Type B pancreatic cell (in vitro differentiated cells): ENCODE measurements around the gene MAST4. TPM values are rescaled to one million over a fixed set of nuclear protein-coding genes. Genes with fewer than 3 reads are reported as not detected.

Experiments used
- DNase-seq: peaks from one replicate; pipeline ENCODE4 v3.0.0; 2021; ENCODE audit warnings: mixed read lengths; ENCODE audit not compliant: unreplicated experiment; ENCODE audit errors: extremely low spot score
- H3K27ac Mint-ChIP-seq: 2 replicates; pipeline ENCODE4 v1.8.0; 2021; ENCODE audit warnings: mild to moderate bottlenecking, mixed read lengths
- H3K27me3 Mint-ChIP-seq: 2 replicates; pipeline ENCODE4 v1.8.0; 2021; ENCODE audit warnings: mixed read lengths
- H3K36me3 Mint-ChIP-seq: 2 replicates; pipeline ENCODE4 v1.8.0; 2021; ENCODE audit warnings: mixed read lengths
- H3K4me1 Mint-ChIP-seq: one replicate; pipeline ENCODE4 v1.8.0; 2021; ENCODE audit warnings: mixed read lengths; ENCODE audit not compliant: unreplicated experiment
- H3K4me3 Mint-ChIP-seq: 2 replicates; pipeline ENCODE4 v1.8.0; 2021; ENCODE audit warnings: mild to moderate bottlenecking, mixed read lengths
- H3K9me3 Mint-ChIP-seq: 2 replicates; pipeline ENCODE4 v1.8.0; 2021; ENCODE audit warnings: mixed read lengths
- total RNA-seq: library from RNA; stranded (reverse); gene quantifications from 2 replicates; pipeline ENCODE4 v1.2.1, GENCODE V29; 2021; ENCODE audit warnings: low replicate concordance
- TF ChIP-seq, protein P1 (sequence below): fragments of 200-600 bp; sonication (generic); conservative IDR thresholded peaks from 2 replicates; pipeline ENCODE4 v1.5.0; 2021; ENCODE audit warnings: antibody characterized with exemption, mild to moderate bottlenecking

Gene MAST4
- total RNA-seq, 1 donor from 2014 or later, result 23.0 TPM

GRCh38 chr5:66738136-66738535 lies 141.9 kb downstream of the MAST4 start:
- Mint-ChIP-seq H3K4me1 (peaks cover 10% of the 10 kb centered on the region), H3K27me3 (no peaks in the 10 kb centered on the region), H3K36me3 (no peaks in the 10 kb centered on the region), H3K9me3 (no peaks in the 10 kb centered on the region), H3K27ac (no peak overlapping the region), H3K4me3 (no peak overlapping the region)
- DNase-seq, result no peak
- TF ChIP-seq, protein P1, sequence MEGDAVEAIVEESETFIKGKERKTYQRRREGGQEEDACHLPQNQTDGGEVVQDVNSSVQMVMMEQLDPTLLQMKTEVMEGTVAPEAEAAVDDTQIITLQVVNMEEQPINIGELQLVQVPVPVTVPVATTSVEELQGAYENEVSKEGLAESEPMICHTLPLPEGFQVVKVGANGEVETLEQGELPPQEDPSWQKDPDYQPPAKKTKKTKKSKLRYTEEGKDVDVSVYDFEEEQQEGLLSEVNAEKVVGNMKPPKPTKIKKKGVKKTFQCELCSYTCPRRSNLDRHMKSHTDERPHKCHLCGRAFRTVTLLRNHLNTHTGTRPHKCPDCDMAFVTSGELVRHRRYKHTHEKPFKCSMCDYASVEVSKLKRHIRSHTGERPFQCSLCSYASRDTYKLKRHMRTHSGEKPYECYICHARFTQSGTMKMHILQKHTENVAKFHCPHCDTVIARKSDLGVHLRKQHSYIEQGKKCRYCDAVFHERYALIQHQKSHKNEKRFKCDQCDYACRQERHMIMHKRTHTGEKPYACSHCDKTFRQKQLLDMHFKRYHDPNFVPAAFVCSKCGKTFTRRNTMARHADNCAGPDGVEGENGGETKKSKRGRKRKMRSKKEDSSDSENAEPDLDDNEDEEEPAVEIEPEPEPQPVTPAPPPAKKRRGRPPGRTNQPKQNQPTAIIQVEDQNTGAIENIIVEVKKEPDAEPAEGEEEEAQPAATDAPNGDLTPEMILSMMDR, result no peak

DNA sequence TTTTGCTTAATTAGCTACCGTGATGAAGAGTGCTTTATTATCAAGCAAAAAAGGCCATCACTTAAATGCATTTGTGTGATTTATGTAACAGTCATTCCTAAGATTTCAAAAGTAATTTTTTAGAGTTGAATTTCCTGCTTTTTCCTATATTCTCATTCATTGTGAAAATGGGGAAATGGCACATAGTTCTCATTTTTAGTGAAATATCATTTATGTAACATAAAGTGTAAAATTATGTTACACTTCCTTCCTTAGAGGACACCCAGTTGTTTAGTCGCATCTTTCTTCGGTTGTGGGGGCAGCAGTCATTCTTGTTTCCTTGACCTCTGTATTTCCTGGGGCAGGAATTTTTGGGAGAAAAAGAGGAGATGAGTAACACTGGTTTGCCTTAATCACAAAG lies 142.8 kb downstream of the MAST4 start:
- TF ChIP-seq, protein P1, result no peak
- H3K4me1 Mint-ChIP-seq, result peaks cover 10% of the 10 kb centered on the region
- H3K27me3 Mint-ChIP-seq, result no peaks in the 10 kb centered on the region
- H3K4me3 Mint-ChIP-seq, result no peak overlapping the region
- H3K9me3 Mint-ChIP-seq, result peaks cover 2% of the 10 kb centered on the region
- H3K27ac Mint-ChIP-seq, result no peak overlapping the region
- H3K36me3 Mint-ChIP-seq, result no peaks in the 10 kb centered on the region
- no peak for DNase-seq

- no peak overlapping the region for H3K4me3 Mint-ChIP-seq
- H3K27ac Mint-ChIP-seq, result no peak overlapping the region
- peaks cover 10% of the 10 kb centered on the region for H3K4me1 Mint-ChIP-seq
- H3K27me3 Mint-ChIP-seq, result no peaks in the 10 kb centered on the region
- TF ChIP-seq, protein P1, result no peak
- DNase-seq, result no peak
- H3K36me3 Mint-ChIP-seq, result no peaks in the 10 kb centered on the region
- H3K9me3 Mint-ChIP-seq, result peaks cover 11% of the 10 kb centered on the region
Measured at GRCh38 chr5:66739951-66740350, 143.8 kb downstream of the MAST4 start.

DNA sequence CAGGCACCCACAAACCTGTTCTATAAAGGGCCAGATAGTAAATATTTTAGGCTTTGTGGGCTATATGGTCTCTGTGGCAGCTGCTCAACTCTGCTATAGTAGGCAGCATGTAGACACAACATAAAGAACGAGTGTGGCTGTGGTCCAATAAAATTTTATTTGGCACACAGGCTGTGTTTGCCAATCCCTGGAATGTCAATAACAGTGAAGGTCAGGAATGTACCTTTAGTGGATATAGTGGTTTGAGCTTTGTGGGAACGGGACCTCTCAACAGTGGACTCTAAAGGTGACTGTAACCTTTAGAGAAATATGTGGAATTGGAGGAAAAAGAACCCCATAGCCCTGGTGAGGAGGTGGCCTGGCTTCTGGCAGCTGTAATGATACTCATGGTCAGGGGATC lies 145.2 kb downstream of the MAST4 start:
- TF ChIP-seq, protein P1, result no peak
- H3K36me3 Mint-ChIP-seq, result no peaks in the 10 kb centered on the region
- peaks cover 10% of the 10 kb centered on the region for H3K4me1 Mint-ChIP-seq
- H3K27me3 Mint-ChIP-seq, result no peaks in the 10 kb centered on the region
- H3K9me3 Mint-ChIP-seq, result peaks cover 11% of the 10 kb centered on the region
- peak overlapping the region; percentile 17 for H3K27ac Mint-ChIP-seq
- no peak for DNase-seq
- H3K4me3 Mint-ChIP-seq, result no peak overlapping the region

- TF ChIP-seq, protein P1, result peak; percentile 51
- H3K4me3 Mint-ChIP-seq, result no peak overlapping the region
- no peak for DNase-seq
- H3K27me3 Mint-ChIP-seq, result no peaks in the 10 kb centered on the region
- H3K27ac Mint-ChIP-seq, result no peak overlapping the region
- no peaks in the 10 kb centered on the region for H3K36me3 Mint-ChIP-seq
- H3K4me1 Mint-ChIP-seq, result peaks cover 10% of the 10 kb centered on the region
- H3K9me3 Mint-ChIP-seq, result peaks cover 11% of the 10 kb centered on the region
Measured at GRCh38 chr5:66742083-66742895, 146.1 kb downstream of the MAST4 start.
